Lung microvascular endothelial cell (primary cell): ENCODE measurements around the gene NR6A1. TPM values are rescaled to one million over a fixed set of nuclear protein-coding genes. Genes with fewer than 3 reads are reported as not detected.
A peak's percentile ranks its signal among the peaks of the same experiment; 100 is the strongest.

Source experiments
- DNase-seq, 2 donors: peaks; one replicate each; pipeline versions ENCODE4 v3.0.0 to v3.0.0-alpha.2; 2010; ENCODE audit warnings: low read depth in 2 of 2
- total RNA-seq: library from RNA; depleted of rRNA; stranded (reverse); fragments of >200 nt; gene quantifications from 2 replicates; pipeline ENCODE4 v1.2.1, GENCODE V29; 2014

The NR6A1 gene
- total RNA-seq, 1 donor from 2014 or later = 1.2 TPM

GRCh38 chr9:124797343-124798103, 26.4 kb upstream of the NR6A1 start:
- DNase-seq = no peak

DNA sequence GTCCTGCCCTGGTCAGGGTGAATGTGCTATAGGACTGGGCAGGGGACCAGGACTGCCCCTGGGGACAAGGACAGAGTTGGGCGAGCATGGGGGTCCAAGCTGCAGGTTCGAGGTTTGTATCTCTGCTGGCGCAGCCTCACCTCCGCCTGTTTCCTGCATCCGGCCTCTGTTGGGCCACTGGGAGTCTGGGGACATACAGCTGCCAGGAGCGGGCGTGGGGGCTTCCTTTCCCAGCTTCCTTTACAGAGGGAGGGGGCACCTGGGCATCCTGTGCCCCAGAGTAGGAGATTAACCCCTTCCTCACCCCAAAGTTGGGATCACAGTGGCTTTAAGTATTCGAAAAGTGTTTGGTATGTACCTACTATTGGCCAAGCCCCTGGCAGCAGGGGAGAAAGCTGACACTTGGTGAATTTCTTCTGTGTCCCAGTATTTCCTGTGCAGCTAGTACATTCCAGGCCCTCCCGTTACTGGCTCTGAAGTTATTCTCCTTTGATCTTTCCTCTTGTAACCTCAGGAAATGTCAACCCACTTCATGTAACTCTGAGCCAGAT, 24.8 kb upstream of the NR6A1 start:
- DNase-seq = peak; percentile 30 to 80

GRCh38 chr9:124794902-124795491, 23.9 kb upstream of the NR6A1 start:
- DNase-seq = peak in 1 of 2 donors; percentile 40

- DNase-seq = peak in 1 of 2 donors; percentile 55
These were observed 22.0 kb upstream of the NR6A1 start for GRCh38 chr9:124793015-124793541.

DNA sequence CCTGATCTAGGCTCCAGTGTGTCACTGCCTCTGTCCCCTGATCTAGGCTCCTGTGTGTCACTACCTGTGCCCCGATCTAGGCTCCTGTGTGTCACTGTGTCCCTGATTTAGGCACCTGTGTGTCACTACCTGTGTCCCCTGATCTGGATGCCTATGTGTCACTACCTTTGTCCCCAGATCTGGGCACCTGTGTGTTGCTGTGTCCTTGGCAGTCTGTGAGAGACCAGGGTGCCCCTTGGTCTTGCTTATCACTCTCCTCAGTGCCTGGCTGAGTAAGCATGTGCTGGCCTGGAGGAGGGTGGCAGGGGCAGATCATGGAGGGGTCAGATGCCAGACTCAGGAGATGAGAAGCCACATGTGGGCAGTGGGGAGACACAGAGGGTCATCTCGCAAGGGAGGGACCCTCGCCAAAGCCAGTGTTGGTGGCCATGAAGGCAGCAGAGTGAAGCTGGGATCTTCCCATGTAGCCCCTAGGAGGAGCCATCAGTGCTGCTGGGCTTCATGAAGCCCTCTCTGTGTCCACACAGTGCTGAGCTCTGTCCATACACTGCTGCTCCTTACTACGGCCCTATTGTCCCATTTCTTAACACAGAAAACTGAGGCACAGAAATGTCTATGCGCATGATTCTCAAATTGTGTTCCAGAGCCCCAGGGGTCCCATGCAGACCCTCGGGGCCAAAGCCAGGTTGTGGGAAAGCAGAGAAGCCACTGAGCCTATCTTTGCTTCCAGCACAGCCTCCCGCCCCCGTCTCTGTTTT, 21.3 kb upstream of the NR6A1 start:
- no peak for DNase-seq

DNA sequence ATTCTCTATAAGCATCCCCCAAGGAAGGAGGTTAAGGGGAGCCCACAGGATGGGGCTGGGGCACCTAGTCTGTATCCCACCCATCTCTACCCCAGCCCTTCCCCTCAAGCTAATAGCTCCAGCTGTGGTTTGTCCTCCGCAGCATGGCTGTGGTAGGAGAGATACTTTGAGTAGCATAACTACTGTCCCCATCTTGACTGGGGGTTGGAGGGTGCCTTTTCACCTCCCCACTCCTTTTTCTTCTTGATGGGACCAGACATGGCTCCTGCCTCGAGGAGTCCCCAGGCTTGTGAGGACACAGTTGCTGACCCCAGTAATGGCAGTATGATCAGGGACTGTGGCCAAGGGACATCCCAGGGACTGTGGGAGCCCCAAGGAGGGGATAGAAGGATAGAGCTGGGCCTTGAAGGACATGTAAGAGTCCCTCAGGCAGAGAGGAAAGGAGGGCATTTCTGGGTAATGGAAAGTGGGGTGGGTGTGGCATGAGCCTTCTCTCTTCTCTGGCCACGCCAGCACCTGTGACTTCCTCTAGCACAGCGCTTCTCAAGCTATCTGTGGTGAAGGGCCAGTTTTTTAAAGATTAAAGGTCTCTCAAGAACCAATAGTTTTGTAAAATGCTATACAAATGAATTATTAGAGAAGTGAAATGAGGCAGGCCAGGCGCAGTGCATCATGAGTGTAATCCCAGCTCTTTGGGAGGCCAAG, 19.8 kb upstream of the NR6A1 start:
- no peak for DNase-seq

DNA sequence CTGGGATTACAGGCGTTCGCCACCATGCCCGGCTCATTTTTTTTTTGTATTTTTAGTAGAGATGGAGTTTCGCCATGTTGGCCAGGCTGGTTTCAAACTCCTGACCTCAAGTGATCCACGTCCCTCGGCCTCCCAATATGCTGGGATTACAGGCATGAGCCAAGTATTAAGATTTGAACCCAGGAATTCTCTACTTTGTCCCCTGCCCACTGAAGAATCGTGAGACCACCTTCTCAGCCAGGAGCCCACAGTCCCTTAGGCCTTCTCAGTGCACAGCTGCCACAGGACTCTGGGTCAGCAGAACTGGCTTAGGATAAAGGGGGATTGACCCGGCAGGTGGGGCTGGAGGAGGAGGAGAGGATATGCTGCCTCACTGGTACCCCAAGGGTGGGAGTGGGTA, 19.2 kb upstream of the NR6A1 start:
- no peak for DNase-seq

- no peak for DNase-seq
These were observed 18.4 kb upstream of the NR6A1 start for GRCh38 chr9:124789531-124789930.

DNA sequence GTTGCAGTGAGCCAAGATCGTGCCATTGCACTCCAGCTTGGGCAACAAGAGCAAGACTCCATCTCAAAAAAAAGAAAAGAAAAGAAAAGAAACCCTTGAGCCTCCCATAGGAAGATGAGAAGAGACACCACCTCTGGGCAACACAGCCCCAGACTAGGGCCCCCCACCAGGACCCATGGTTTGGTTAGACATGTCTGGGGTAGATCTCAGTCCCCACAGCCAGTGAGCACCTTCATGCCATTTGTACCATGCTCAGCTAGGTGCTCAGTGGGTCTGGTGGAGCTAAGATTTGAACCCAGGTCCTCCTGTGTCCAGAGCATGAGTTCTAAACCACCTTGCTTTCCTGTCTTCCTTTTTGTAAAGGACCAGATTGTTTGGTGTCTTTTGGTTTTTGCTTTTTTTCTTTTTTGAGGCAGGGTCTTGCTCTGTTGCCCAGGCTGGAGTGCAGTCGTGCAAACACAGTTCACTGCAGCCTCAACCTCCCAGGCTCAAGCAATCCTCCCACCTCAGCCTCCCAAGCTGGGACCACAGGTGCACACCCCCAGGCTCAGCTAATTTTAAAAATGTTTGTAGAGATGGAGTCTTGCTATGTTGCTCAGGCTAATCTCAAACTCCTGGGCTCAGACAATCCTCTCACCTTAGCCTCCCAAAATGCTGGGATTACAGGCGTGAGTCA, 17.6 kb upstream of the NR6A1 start:
- DNase-seq = no peak

DNA sequence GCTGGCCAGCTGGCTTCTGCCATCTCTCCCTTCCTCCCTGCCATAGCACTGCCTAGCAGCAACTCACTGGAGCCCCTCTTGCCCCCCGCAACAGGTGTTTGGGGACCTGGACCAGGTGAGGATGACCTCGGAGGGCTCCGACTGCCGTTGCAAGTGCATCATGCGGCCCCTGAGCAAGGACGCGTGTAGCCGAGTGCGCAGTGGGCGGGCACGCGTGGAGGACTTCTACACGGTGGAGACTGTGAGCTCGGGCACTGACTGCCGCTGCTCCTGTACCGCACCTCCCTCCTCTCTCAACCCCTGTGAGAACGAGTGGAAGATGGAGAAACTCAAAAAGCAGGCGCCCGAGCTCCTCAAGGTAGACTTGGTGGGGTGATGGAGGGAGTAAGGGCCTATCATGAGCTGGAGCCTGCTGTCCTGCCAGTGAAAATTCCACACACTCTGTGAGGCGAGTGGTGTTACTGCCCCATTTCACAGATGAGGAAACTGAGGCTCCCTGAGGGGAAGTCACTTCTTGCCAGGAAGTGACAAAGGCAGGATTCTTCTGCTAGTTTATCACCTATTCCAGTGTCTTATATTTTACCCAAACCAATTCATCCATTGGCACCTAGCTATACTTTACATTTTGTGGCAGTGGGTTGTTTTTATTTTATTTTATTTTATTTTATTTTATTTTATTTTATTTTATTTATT, 15.9 kb upstream of the NR6A1 start:
- no peak for DNase-seq

DNA sequence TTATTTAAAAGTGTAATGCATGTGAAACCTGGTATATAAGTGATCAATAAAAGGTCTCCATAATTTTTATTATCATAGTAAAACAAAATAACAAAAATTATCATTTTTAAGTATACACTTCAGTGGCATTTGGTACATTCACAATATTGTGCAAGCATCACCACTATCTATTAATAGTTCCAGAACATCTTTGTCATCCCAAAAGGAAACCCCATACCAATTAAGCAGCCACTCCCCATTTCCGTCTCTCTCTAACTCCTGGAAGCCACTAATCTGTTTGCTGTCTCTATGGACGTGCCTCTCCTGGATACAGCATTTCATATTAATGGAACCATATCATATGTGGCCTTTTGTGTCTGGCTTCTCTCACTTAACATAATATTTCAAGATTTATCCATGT, 13.4 kb upstream of the NR6A1 start:
- DNase-seq = peak in 1 of 2 donors; percentile 43

- DNase-seq = no peak
These were observed 12.7 kb upstream of the NR6A1 start for GRCh38 chr9:124783830-124784229.

DNA sequence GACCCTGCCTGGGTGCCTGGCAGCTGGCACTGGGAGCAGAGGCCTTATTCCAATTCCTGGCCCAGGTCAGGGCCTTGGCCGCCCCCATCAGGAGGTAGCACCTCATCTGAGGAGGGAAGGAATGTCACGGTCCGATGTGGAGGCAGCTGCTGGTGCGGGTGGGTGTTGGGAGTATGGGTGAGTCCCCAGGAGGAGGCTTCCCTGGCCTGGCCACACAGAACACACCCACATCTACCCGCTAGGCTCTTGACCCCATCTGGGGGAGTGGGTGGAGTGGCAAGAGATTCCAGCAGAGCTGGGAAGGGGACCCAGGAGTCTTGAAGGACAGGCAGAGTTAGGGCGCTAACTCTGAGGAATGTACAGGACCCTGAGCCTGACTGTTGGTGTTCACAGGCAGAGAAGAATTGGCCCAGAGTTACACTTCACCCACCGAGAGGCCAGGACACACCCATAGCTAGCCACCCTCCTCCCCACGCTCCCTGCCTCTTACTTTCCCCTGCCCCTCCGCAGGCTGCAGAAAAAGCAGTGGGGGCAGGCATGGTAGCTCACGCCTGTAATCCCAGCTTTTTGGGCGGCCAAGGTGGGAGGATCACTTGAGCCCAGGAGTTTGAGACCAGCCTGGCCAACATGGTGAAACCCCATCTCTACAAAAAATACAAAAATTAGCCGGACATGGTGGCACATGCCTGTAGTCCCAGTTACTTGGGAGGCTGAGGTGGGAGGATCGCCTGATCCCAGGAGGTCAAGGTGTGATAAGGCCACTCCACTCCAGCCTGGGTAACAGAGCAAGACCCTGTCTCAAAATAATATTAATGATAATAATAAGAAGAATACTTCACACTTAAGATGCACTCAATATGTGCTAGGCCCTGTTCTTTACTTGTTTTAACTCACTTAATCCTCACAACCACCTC, 11.8 kb upstream of the NR6A1 start:
- no peak for DNase-seq

GRCh38 chr9:124781967-124782660, 11.0 kb upstream of the NR6A1 start:
- no peak for DNase-seq

- DNase-seq = no peak
These were observed 9.6 kb upstream of the NR6A1 start for GRCh38 chr9:124780757-124781151.

- DNase-seq = no peak
These were observed 9.1 kb upstream of the NR6A1 start for GRCh38 chr9:124780060-124780756.

- DNase-seq = peak; percentile 34 to 56
These were observed 8.4 kb upstream of the NR6A1 start for GRCh38 chr9:124779368-124780059.
